PC-3 (cell line): ENCODE data around the gene IPMK. TPM values are rescaled to one million over a fixed set of nuclear protein-coding genes. Genes with fewer than 3 reads are reported as not detected.

Source experiments
- ATAC-seq: fragments of 200-7000 bp; cut with Tn5 transposase; 2 replicates; pipeline ENCODE4 v1.9.1; 2020; ENCODE audit warnings: mild to moderate bottlenecking, moderate library complexity
- BruUV-seq: library from RNA; stranded (reverse); fragments of 400-500 nt; replicated peaks from 2 replicates; lab custom pipeline; 2021; lab: Mats Ljungman, UMichigan
- CTCF ChIA-PET: fragments of 300-600 bp; sonication (Branson Sonifier 250); formaldehyde crosslinking; loops from one replicate; lab custom pipeline; 2022; ENCODE audit warnings: antibody characterized with exemption; lab: Charles Lee
- POLR2A ChIA-PET: fragments of 300-600 bp; sonication (Branson Sonifier 250); formaldehyde crosslinking; loops from one replicate; lab custom pipeline; 2022; ENCODE audit warnings: antibody characterized with exemption; ENCODE audit not compliant: unreplicated experiment; lab: Charles Lee
- DNase-seq: peaks from one replicate; pipeline ENCODE4 v3.0.0-alpha.2; 2015
- H2AFZ ChIP-seq: fragments of 300-600 bp; sonication (generic); 2 replicates; pipeline ENCODE4 v1.6.0; 2016; ENCODE audit warnings: antibody characterized with exemption, low read length
- H3F3A ChIP-seq: fragments of 300-600 bp; sonication (generic); one replicate; pipeline ENCODE4 v1.6.0; 2017; ENCODE audit warnings: antibody characterized with exemption, low read length, control low read depth, mild to moderate bottlenecking; ENCODE audit not compliant: unreplicated experiment
- H3K27ac ChIP-seq: fragments of 300-600 bp; sonication (generic); 2 replicates; pipeline ENCODE4 v1.5.1; 2016; ENCODE audit warnings: mild to moderate bottlenecking, low read length
- H3K27me3 ChIP-seq: fragments of 300-600 bp; sonication (generic); 2 replicates; pipeline ENCODE4 v1.6.1; 2016; ENCODE audit warnings: low read length, mixed read lengths
- H3K36me3 ChIP-seq: fragments of 300-600 bp; sonication (generic); 2 replicates; pipeline ENCODE4 v1.6.1; 2016; ENCODE audit warnings: low read depth, mixed run types, low read length, mixed read lengths
- H3K4me1 ChIP-seq: fragments of 300-600 bp; sonication (generic); 2 replicates; pipeline ENCODE4 v1.5.1; 2016; ENCODE audit warnings: low read length; ENCODE audit not compliant: insufficient read depth
- H3K4me2 ChIP-seq: fragments of 300-600 bp; sonication (generic); 2 replicates; pipeline ENCODE4 v1.6.0; 2016; ENCODE audit warnings: low read length
- H3K4me3 ChIP-seq: fragments of 300-600 bp; sonication (generic); 2 replicates; pipeline ENCODE4 v1.5.1; 2016; ENCODE audit warnings: mild to moderate bottlenecking, low read length, mixed read lengths
- H3K79me2 ChIP-seq: fragments of 300-600 bp; sonication (generic); 2 replicates; pipeline ENCODE4 v1.6.1; 2017; ENCODE audit warnings: low read length, mixed read lengths
- H3K9ac ChIP-seq: fragments of 300-600 bp; sonication (generic); 2 replicates; pipeline ENCODE4 v1.6.0; 2016; ENCODE audit warnings: mild to moderate bottlenecking, low read length
- H3K9me2 ChIP-seq: fragments of 300-600 bp; sonication (generic); replicated peaks from 2 replicates; pipeline ENCODE4 v1.6.1; 2016; ENCODE audit warnings: mixed run types, low read length, mixed read lengths
- H3K9me3 ChIP-seq: fragments of 300-600 bp; sonication (generic); 2 replicates; pipeline ENCODE4 v1.6.1; 2016; ENCODE audit warnings: low read length, mixed read lengths
- H4K20me1 ChIP-seq: fragments of 300-600 bp; sonication (generic); 2 replicates; pipeline ENCODE4 v1.6.1; 2016; ENCODE audit warnings: low read length, mixed read lengths
- CTCF ChIP-seq: fragments of 300-600 bp; sonication (generic); conservative IDR thresholded peaks from 2 replicates; pipeline ENCODE4 v1.5.1; 2017; ENCODE audit warnings: antibody characterized with exemption, low read depth, mild to moderate bottlenecking, low read length
- EZH2 ChIP-seq: fragments of 300-600 bp; sonication (generic); IDR thresholded peaks from one replicate; pipeline ENCODE4 v1.6.1; 2017; ENCODE audit warnings: antibody characterized with exemption, mild to moderate bottlenecking, low read length; ENCODE audit not compliant: unreplicated experiment
- EZH2phosphoT487 ChIP-seq: fragments of 300-600 bp; sonication (generic); IDR thresholded peaks from 2 replicates; pipeline ENCODE4 v1.6.1; 2018; ENCODE audit warnings: mild to moderate bottlenecking, antibody characterized with exemption, low read length, borderline replicate concordance
- intact Hi-C: fragments of 100-400 bp; cut with micrococcal nuclease; formaldehyde crosslinking; loops from 2 replicates; pipeline ENCODE4 v1.9.0; 2023
- total RNA-seq: library from RNA; depleted of rRNA; stranded (reverse); fragments of >200 nt; gene quantifications from 2 replicates; pipeline ENCODE4 v1.2.3, GENCODE V29; 2014

IPMK gene
- total RNA-seq, 1 experiment from 2014 or later, result 7.1 TPM

GRCh38 chr10:58171146-58171545 is 96.5 kb downstream of the IPMK start:
- no TSS peak for BruUV-seq
- ChIA-PET CTCF (no interaction called here), POLR2A (no interaction called here)
- Histone ChIP-seq H3K36me3 (no peaks in the 10 kb centered on the region), H3K27me3 (peaks cover 25% of the 10 kb centered on the region), H3K9me2 (no peaks in the 10 kb centered on the region), H3K9me3 (no peaks in the 10 kb centered on the region), H3K27ac (no peak overlapping the region), H3K4me1 (no peaks in the 10 kb centered on the region), H3K79me2 (no peaks in the 10 kb centered on the region), H4K20me1 (no peaks in the 10 kb centered on the region), H3K4me3 (no peak overlapping the region), H3F3A (no peaks in the 10 kb centered on the region), H3K9ac (no peak overlapping the region), H2AFZ (no peak overlapping the region), H3K4me2 (no peak overlapping the region)
- DNase-seq (no peak), ATAC-seq (no peak)
- intact Hi-C loops, result no loop called here
- TF ChIP-seq CTCF (no peak), EZH2phosphoT487 (no peak), EZH2 (no peak)

GRCh38 chr10:58164517-58164916 is 103.2 kb downstream of the IPMK start:
- no peak for TF ChIP-seq EZH2
- no peak for TF ChIP-seq CTCF
- no peak for TF ChIP-seq EZH2phosphoT487
- H3K79me2 ChIP-seq, result no peaks in the 10 kb centered on the region
- no peak overlapping the region for H3K9ac ChIP-seq
- POLR2A ChIA-PET, result no interaction called here
- H3K4me1 ChIP-seq, result no peaks in the 10 kb centered on the region
- no peaks in the 10 kb centered on the region for H3K36me3 ChIP-seq
- intact Hi-C loops, result no loop called here
- no peaks in the 10 kb centered on the region for H3K9me2 ChIP-seq
- no peak for DNase-seq
- H3K4me2 ChIP-seq, result no peak overlapping the region
- no peak overlapping the region for H2AFZ ChIP-seq
- CTCF ChIA-PET, result interaction anchor here (0.6 kb wide), 1 partner anchor 12 kb away, joined by 3 read pairs; no protein-coding TSS in a partner anchor
- no peaks in the 10 kb centered on the region for H3F3A ChIP-seq
- BruUV-seq, result no TSS peak
- H4K20me1 ChIP-seq, result no peaks in the 10 kb centered on the region
- ATAC-seq, result no peak
- H3K27ac ChIP-seq, result no peak overlapping the region
- peaks cover 9% of the 10 kb centered on the region; the same call in 1 of the 2 replicates for H3K27me3 ChIP-seq
- H3K4me3 ChIP-seq, result no peak overlapping the region
- H3K9me3 ChIP-seq, result no peaks in the 10 kb centered on the region

- H3F3A ChIP-seq, result no peaks in the 10 kb centered on the region
- DNase-seq, result no peak
- no peaks in the 10 kb centered on the region for H4K20me1 ChIP-seq
- H3K9me2 ChIP-seq, result no peaks in the 10 kb centered on the region
- H3K4me1 ChIP-seq, result peaks cover 10% of the 10 kb centered on the region
- no peak overlapping the region for H3K9ac ChIP-seq
- ChIA-PET CTCF (interaction anchor here (0.6 kb wide), 1 partner anchor 234 kb away, joined by 3 read pairs; no protein-coding TSS in a partner anchor), POLR2A (interaction anchor here (0.6 kb wide), 1 partner anchor 480 kb away, joined by 6 read pairs; no protein-coding TSS in a partner anchor)
- H3K9me3 ChIP-seq, result no peaks in the 10 kb centered on the region
- no peak overlapping the region for H3K4me3 ChIP-seq
- no peaks in the 10 kb centered on the region for H3K79me2 ChIP-seq
- no TSS peak for BruUV-seq
- no peak overlapping the region for H2AFZ ChIP-seq
- H3K4me2 ChIP-seq, result no peak overlapping the region
- intact Hi-C loops, result loop anchor here (5.0 kb wide), 1 partner anchor 137 kb away; no protein-coding TSS in a partner anchor
- H3K36me3 ChIP-seq, result no peaks in the 10 kb centered on the region
- ATAC-seq, result no peak
- no peak overlapping the region for H3K27ac ChIP-seq
- peaks cover 9% of the 10 kb centered on the region; the same call in 1 of the 2 replicates for H3K27me3 ChIP-seq
- TF ChIP-seq EZH2 (no peak), CTCF (no peak), EZH2phosphoT487 (no peak)
Observed at GRCh38 chr10:58158806-58159205, 108.9 kb downstream of the IPMK start.
